Natural killer cell (primary cell): Measurements from ENCODE around the gene CUL4B. TPM values are rescaled to one million over a fixed set of nuclear protein-coding genes. Genes with fewer than 3 reads are reported as not detected.

ENCODE experiments used
- ATAC-seq, 3 donors: fragments of 150-1000 bp in 2 of 3; fragments of 200-7000 bp in 1 of 3; cut with Tn5 transposase; 1 replicate in 1 of 3; 2 replicates in 2 of 3; pipeline ENCODE4 v1.10.0; 2021; ENCODE audit warnings: mild to moderate bottlenecking in 2 of 3, moderate library complexity in 2 of 3
- DNase-seq, 2 donors: peaks; one replicate each; pipeline versions ENCODE4 v3.0.0 to v3.0.0-alpha.2; 2013 to 2021; ENCODE audit warnings: mixed read lengths in 1 of 2
- H3K27ac ChIP-seq: one replicate; pipeline ENCODE4 v1.5.1; 2013; ENCODE audit warnings: mild to moderate bottlenecking, low read length
- H3K27me3 ChIP-seq: one replicate; pipeline ENCODE4 v1.6.1; 2013; ENCODE audit warnings: low read length; ENCODE audit not compliant: control insufficient read depth, insufficient read depth
- H3K36me3 ChIP-seq: one replicate; pipeline ENCODE4 v1.6.1; 2013; ENCODE audit warnings: low read length; ENCODE audit not compliant: control insufficient read depth, insufficient read depth
- H3K4me1 ChIP-seq: one replicate; pipeline ENCODE4 v1.6.1; 2013; ENCODE audit warnings: low read length; ENCODE audit not compliant: control insufficient read depth, insufficient read depth
- H3K4me3 ChIP-seq: one replicate; pipeline ENCODE4 v1.5.1; 2013; ENCODE audit warnings: low read length
- H3K9me3 ChIP-seq: one replicate; pipeline ENCODE4 v1.6.1; 2013; ENCODE audit warnings: low read length; ENCODE audit not compliant: control insufficient read depth, insufficient read depth
- H3K27ac Mint-ChIP-seq, 2 donors: one replicate each; pipeline ENCODE4 v1.8.0; 2022; ENCODE audit warnings: mild to moderate bottlenecking in 2 of 2, mixed read lengths in 2 of 2, moderate library complexity in 1 of 2
- H3K27me3 Mint-ChIP-seq, 2 donors: one replicate each; pipeline ENCODE4 v1.8.0; 2022; ENCODE audit warnings: low read depth in 2 of 2, mixed read lengths in 2 of 2
- H3K36me3 Mint-ChIP-seq: one replicate; pipeline ENCODE4 v1.8.0; 2022; ENCODE audit warnings: mixed read lengths
- H3K4me1 Mint-ChIP-seq, 2 donors: one replicate each; pipeline ENCODE4 v1.8.0; 2022; ENCODE audit warnings: mixed read lengths in 2 of 2
- H3K4me3 Mint-ChIP-seq: one replicate; pipeline ENCODE4 v1.8.0; 2022; ENCODE audit warnings: mild to moderate bottlenecking, moderate library complexity, mixed read lengths
- H3K9me3 Mint-ChIP-seq, 2 donors: one replicate each; pipeline ENCODE4 v1.8.0; 2022; ENCODE audit warnings: mixed read lengths in 2 of 2
- WGBS: methylation state at CpG from one replicate; pipeline ENCODE4 v1.1.7; 2013; ENCODE audit warnings: missing lambda C conversion rate; ENCODE audit not compliant: insufficient coverage; 5-methylcytosine and 5-hydroxymethylcytosine counted together
- intact Hi-C: fragments of 100-400 bp; cut with micrococcal nuclease; formaldehyde crosslinking; loops from one replicate; pipeline ENCODE4 v1.14.2; 2022
- total RNA-seq, 4 donors: library from RNA; stranded (reverse); fragments of 120-200 nt in 1 of 4; gene quantifications; one replicate each; pipeline versions ENCODE4 v1.2.3 to v1.2.4, GENCODE V29; 2013 to 2022
- TF ChIP-seq, protein P1 (sequence below): fragments of 200-600 bp; IDR thresholded peaks from one replicate; pipeline ENCODE4 v1.8.0; 2022; ENCODE audit warnings: antibody characterized with exemption

CUL4B gene
- total RNA-seq, 3 donors from 2014 or later (not counting 1 experiment from before 2014, with no cell fraction given) = 32.6 to 42.3 (median 33.3) TPM

DNA sequence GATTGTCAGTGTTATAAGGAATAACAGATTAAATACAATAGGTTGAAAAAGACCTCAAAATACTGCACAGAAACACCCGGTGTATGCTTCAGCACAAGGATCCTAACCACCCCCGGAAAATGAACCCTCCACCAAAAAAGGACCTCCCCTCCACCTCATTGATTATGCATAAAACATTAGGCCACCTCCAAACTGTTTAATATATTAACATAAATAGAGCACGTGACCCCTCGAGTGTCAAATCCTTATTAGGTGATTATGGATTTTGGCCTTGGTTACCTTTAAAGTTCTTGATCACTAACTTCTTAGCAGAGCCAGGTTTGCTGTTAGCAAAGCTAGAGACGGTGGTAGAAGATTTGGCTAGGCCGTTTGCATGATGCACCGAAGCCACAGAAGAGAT is 958 bp downstream of the CUL4B start:
- TF ChIP-seq, protein P1, sequence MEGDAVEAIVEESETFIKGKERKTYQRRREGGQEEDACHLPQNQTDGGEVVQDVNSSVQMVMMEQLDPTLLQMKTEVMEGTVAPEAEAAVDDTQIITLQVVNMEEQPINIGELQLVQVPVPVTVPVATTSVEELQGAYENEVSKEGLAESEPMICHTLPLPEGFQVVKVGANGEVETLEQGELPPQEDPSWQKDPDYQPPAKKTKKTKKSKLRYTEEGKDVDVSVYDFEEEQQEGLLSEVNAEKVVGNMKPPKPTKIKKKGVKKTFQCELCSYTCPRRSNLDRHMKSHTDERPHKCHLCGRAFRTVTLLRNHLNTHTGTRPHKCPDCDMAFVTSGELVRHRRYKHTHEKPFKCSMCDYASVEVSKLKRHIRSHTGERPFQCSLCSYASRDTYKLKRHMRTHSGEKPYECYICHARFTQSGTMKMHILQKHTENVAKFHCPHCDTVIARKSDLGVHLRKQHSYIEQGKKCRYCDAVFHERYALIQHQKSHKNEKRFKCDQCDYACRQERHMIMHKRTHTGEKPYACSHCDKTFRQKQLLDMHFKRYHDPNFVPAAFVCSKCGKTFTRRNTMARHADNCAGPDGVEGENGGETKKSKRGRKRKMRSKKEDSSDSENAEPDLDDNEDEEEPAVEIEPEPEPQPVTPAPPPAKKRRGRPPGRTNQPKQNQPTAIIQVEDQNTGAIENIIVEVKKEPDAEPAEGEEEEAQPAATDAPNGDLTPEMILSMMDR = no peak
- H3K27me3 ChIP-seq = no peaks in the 10 kb centered on the region
- H3K4me1 ChIP-seq = peaks cover 3% of the 10 kb centered on the region
- peak overlapping the region; percentile 93 for H3K4me3 Mint-ChIP-seq
- 0% methylated on average over 5 of the region's 7 CpGs for WGBS
- H3K4me1 Mint-ChIP-seq = peaks cover 13 to 28% of the 10 kb centered on the region in 2 donors
- H3K9me3 ChIP-seq = no peaks in the 10 kb centered on the region
- H3K36me3 Mint-ChIP-seq = no peaks in the 10 kb centered on the region
- DNase-seq = peak in 1 of 2 donors; percentile 30
- no peak for ATAC-seq
- intact Hi-C loops = loop anchor here (5.0 kb wide), 1 partner anchor 63 kb away; no protein-coding TSS in a partner anchor
- peak overlapping the region; percentile 91 for H3K27ac Mint-ChIP-seq
- peak overlapping the region; percentile 100 for H3K27ac ChIP-seq
- no peaks in the 10 kb centered on the region for H3K27me3 Mint-ChIP-seq
- peak overlapping the region; percentile 99 for H3K4me3 ChIP-seq
- H3K36me3 ChIP-seq = peaks cover 3% of the 10 kb centered on the region
- H3K9me3 Mint-ChIP-seq = no peaks in the 10 kb centered on the region

DNA sequence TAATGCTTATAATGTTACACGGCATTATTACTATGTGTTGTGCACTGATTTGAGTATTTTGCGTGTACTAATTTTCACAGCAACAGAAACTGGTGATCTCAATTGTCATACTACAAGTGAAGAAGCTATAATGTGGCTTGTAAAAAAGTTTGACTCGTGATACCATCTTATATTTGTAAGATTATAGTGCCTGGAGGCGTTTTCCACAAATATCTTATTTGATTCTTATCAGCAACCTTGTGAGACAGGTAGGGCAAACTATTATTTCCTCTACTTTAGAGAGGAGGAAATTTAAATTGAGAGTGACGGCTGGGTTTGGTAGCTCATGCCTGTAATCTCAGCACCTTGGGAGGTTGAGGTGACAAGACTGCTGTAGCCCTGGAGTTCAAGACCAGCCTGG is 4.5 kb downstream of the CUL4B start:
- no peak for DNase-seq
- Histone ChIP-seq H3K36me3 (peaks cover 3% of the 10 kb centered on the region), H3K27me3 (no peaks in the 10 kb centered on the region), H3K4me3 (no peak overlapping the region), H3K4me1 (peaks cover 2% of the 10 kb centered on the region), H3K9me3 (no peaks in the 10 kb centered on the region), H3K27ac (no peak overlapping the region)
- Mint-ChIP-seq H3K9me3 (no peaks in the 10 kb centered on the region), H3K4me1 (peaks cover 13 to 18% of the 10 kb centered on the region in 2 donors), H3K4me3 (no peak overlapping the region), H3K36me3 (no peaks in the 10 kb centered on the region), H3K27ac (no peak overlapping the region), H3K27me3 (no peaks in the 10 kb centered on the region)
- no peak for ATAC-seq
- TF ChIP-seq, protein P1 = no peak
- WGBS = 100% methylated on average over 1 of the region's 5 CpGs
- intact Hi-C loops = no loop called here

DNA sequence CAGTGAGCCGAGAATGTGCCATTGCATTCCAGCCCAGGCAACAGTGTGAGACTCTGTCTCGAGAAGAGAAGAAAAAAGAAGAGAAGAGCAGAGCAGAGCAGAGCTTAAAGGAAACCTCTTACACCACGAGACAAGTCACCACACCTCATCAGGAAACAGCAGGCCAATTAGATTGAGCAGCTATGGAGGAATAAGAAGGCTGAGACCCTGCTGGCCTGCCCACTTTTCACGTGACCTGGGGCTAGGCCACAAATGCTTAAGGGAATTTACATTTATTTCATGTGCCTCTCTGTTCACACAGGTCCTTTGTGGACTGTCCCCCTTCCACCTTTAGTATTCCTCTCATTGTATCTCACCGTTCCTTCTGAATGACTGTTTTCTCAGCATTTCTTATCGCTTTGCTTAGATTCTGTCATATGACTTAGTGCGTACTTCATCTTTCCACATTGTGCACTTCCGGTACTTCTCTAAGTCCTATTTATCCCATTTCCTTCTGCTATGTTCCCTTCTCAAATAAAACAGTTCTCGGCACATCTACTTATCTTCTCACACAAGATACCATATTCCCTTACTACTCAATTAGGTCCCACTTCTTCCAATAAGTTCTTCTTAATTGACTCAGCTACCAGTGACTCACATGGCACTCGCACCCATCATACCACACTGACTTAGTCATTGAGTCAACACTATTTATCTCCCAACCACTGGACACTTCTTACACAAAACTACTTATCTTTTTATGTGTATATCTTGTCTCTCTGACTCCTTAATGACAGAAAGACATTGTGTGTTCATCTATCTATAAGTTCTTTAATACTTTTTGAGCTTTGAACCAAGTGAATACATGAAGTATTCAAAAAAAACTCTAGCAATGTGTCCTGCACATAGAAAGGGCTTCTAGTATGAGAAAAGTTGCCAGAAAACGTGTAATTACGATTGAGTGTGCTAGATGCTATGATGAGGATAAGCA is 11.0 kb downstream of the CUL4B start:
- 88% methylated on average over 9 of the region's 12 CpGs for WGBS
- Mint-ChIP-seq H3K4me1 (peaks cover 0 to 8% of the 10 kb centered on the region in 2 donors), H3K27me3 (no peaks in the 10 kb centered on the region), H3K36me3 (no peaks in the 10 kb centered on the region), H3K9me3 (no peaks in the 10 kb centered on the region), H3K27ac (peak overlapping the region in 1 of 2 donors; percentile 28), H3K4me3 (no peak overlapping the region)
- Histone ChIP-seq H3K27me3 (no peaks in the 10 kb centered on the region), H3K9me3 (no peaks in the 10 kb centered on the region), H3K4me1 (peaks cover 2% of the 10 kb centered on the region), H3K4me3 (no peak overlapping the region), H3K36me3 (peaks cover 3% of the 10 kb centered on the region), H3K27ac (no peak overlapping the region)
- intact Hi-C loops = no loop called here
- DNase-seq (no peak), ATAC-seq (peak in 1 of 3 donors; percentile 24)
- TF ChIP-seq, protein P1 = no peak
